GM19395 (cell line): ENCODE results near the gene FBXL15.

Experiments
- ATAC-seq: cut with Tn5 transposase; IDR thresholded peaks from one replicate; pipeline ENCODE4 v1.9.1; 2021; ENCODE audit warnings: mild to moderate bottlenecking, moderate library complexity; ENCODE audit not compliant: unreplicated experiment

Gene FBXL15

GRCh38 chr10:102420714-102421506 is at the start of gene FBXL15:
TSS of gene FBXL15 (plus strand) at chr10:102420836. CDS start at chr10:102421130, 294 bp downstream.
- peak; percentile 74 for ATAC-seq

- ATAC-seq, result no peak
Observed at GRCh38 chr10:102371295-102371694, 49.3 kb upstream of the FBXL15 start.

GRCh38 chr10:102375250-102375649 is 45.4 kb upstream of the FBXL15 start:
- ATAC-seq, result no peak

GRCh38 chr10:102375867-102376266 is 44.8 kb upstream of the FBXL15 start:
- ATAC-seq, result no peak

GRCh38 chr10:102376901-102377300 is 43.7 kb upstream of the FBXL15 start:
- ATAC-seq, result no peak

- no peak for ATAC-seq
Observed at GRCh38 chr10:102379383-102379782, 41.3 kb upstream of the FBXL15 start.

- ATAC-seq, result no peak
Observed at GRCh38 chr10:102381983-102382382, 38.7 kb upstream of the FBXL15 start.

- no peak for ATAC-seq
Observed at GRCh38 chr10:102382871-102383270, 37.8 kb upstream of the FBXL15 start.

- ATAC-seq, result no peak
Observed at GRCh38 chr10:102384053-102384452, 36.6 kb upstream of the FBXL15 start.

GRCh38 chr10:102384606-102385429 is 35.8 kb upstream of the FBXL15 start:
- ATAC-seq, result no peak

GRCh38 chr10:102389894-102390293 is 30.7 kb upstream of the FBXL15 start:
- no peak for ATAC-seq

- ATAC-seq, result no peak
Observed at GRCh38 chr10:102392306-102392705, 28.3 kb upstream of the FBXL15 start.

GRCh38 chr10:102393411-102394078 is 27.1 kb upstream of the FBXL15 start:
- no peak for ATAC-seq

GRCh38 chr10:102394079-102394800 is 26.4 kb upstream of the FBXL15 start:
- ATAC-seq, result peak; percentile 82

- ATAC-seq, result peak; percentile 1
Observed at GRCh38 chr10:102394801-102395399, 25.7 kb upstream of the FBXL15 start.

GRCh38 chr10:102395400-102396316 is 25.0 kb upstream of the FBXL15 start, which contains the start of gene NFKB2:
TSS of gene NFKB2 (plus strand) at chr10:102395705. CDS start at chr10:102395960, 255 bp downstream.
- peak; percentile 25 for ATAC-seq

- ATAC-seq, result no peak
Observed at GRCh38 chr10:102396317-102396650, 24.4 kb upstream of the FBXL15 start.

- ATAC-seq, result no peak
Observed at GRCh38 chr10:102396730-102397151, 23.9 kb upstream of the FBXL15 start.
